K562 (cell line): ENCODE results near the gene SLCO2A1. TPM values are rescaled to one million over a fixed set of nuclear protein-coding genes. Genes with fewer than 3 reads are reported as not detected.

Experiments
- ATAC-seq: fragments of 200-7000 bp; cut with Tn5 transposase; 3 replicates; pipeline ENCODE4 v1.9.1; 2020; ENCODE audit warnings: moderate library complexity
- BruUV-seq: library from RNA; stranded (reverse); fragments of 400-500 nt; replicated peaks from 2 replicates; lab custom pipeline; 2021; lab: Mats Ljungman, UMichigan
- CTCF ChIA-PET: fragments of 300-600 bp; formaldehyde crosslinking; extraction: SDS; loops from one replicate; lab custom pipeline; 2021; ENCODE audit warnings: low intra/inter-chr PET ratio; lab: Yijun Ruan, JAX
- POLR2A ChIA-PET: fragments of 300-600, 350-650 bp; sonication (Branson Sonifier 250); formaldehyde crosslinking; extraction: SDS; loops from one replicate; lab custom pipeline; 2021; ENCODE audit warnings: antibody characterized with exemption, inconsistent platforms; lab: Yijun Ruan, JAX
- DNase-seq, 4 experiments: peaks; one replicate each; pipeline versions ENCODE4 v3.0.0 to v3.0.0-alpha.2; 2011 to 2018; ENCODE audit warnings: low spot score in 3 of 4, mixed read lengths in 3 of 4; ENCODE audit errors: extremely low read depth in 1 of 4
- FAIRE-seq: peaks from 2 replicates; lab custom pipeline; 2011; peaks lifted over from hg19 to GRCh38; lab: Jason Lieb, UNC
- H2AFZ ChIP-seq: 2 replicates; pipeline ENCODE4 v1.6.0; 2011; ENCODE audit warnings: low read depth, low read length, control low read depth, inconsistent platforms
- H3K27ac ChIP-seq: fragments of 200-600 bp; 3 replicates; pipeline ENCODE4 v1.8.0; 2011; ENCODE audit warnings: low read depth, mild to moderate bottlenecking, control low read depth, inconsistent platforms, low read length, moderate library complexity, mixed read lengths; ENCODE audit errors: extremely low read depth
- H3K27me3 ChIP-seq, 2 experiments: fragments of 300-600 bp in 1 of 2; 2 replicates in 1 of 2; 3 replicates in 1 of 2; pipeline versions ENCODE4 v1.6.0 to v1.8.0; 2011; ENCODE audit warnings: inconsistent platforms in 2 of 2, low read length in 2 of 2, mild to moderate bottlenecking in 1 of 2, mixed read lengths in 1 of 2, moderate library complexity in 1 of 2; ENCODE audit not compliant: control insufficient read depth in 2 of 2, insufficient read depth in 2 of 2
- H3K36me3 ChIP-seq: fragments of 300-600 bp; 3 replicates; pipeline ENCODE4 v1.8.0; 2011; ENCODE audit warnings: mild to moderate bottlenecking, low read length, inconsistent platforms; ENCODE audit not compliant: control insufficient read depth, insufficient read depth
- H3K4me1 ChIP-seq, 2 experiments: fragments of 200-600 bp in 1 of 2; replicated peaks in 1 of 2; 2 replicates in 1 of 2; 3 replicates in 1 of 2; pipeline versions ENCODE4 v1.5.1 to v1.8.0; 2011; ENCODE audit warnings: inconsistent platforms in 2 of 2, low read length in 2 of 2, mild to moderate bottlenecking in 1 of 2, mixed read lengths in 1 of 2, moderate library complexity in 1 of 2; ENCODE audit not compliant: control insufficient read depth in 2 of 2, insufficient read depth in 2 of 2
- H3K4me2 ChIP-seq: 2 replicates; pipeline ENCODE4 v1.6.1; 2011; ENCODE audit warnings: low read length, control low read depth, inconsistent platforms, mixed read lengths; ENCODE audit not compliant: insufficient read depth
- H3K4me3 ChIP-seq: fragments of 200-600 bp; sonication (generic), shearing (Covaris generic); 2 replicates; pipeline ENCODE4 v1.5.1; 2016; ENCODE audit warnings: control low read depth, inconsistent platforms
- H3K79me2 ChIP-seq: fragments of 200-600 bp; 3 replicates; pipeline ENCODE4 v1.8.0; 2011; ENCODE audit warnings: low read length, inconsistent platforms; ENCODE audit not compliant: control insufficient read depth, insufficient read depth
- H3K9ac ChIP-seq, 2 experiments: 2 replicates each; pipeline versions ENCODE4 v1.6.0 to v1.6.1; 2011; ENCODE audit warnings: low read depth in 2 of 2, low read length in 2 of 2, control low read depth in 1 of 2, inconsistent platforms in 1 of 2, mild to moderate bottlenecking in 1 of 2, mixed read lengths in 1 of 2; ENCODE audit not compliant: insufficient read depth in 1 of 2
- H3K9me1 ChIP-seq: one replicate; pipeline ENCODE4 v1.6.0; 2011; ENCODE audit warnings: inconsistent platforms, mild to moderate bottlenecking, low read length, moderate library complexity; ENCODE audit not compliant: control insufficient read depth, insufficient read depth
- H3K9me3 ChIP-seq: replicated peaks from 2 replicates; pipeline ENCODE4 v1.5.1; 2011; ENCODE audit warnings: low read depth, low read length, inconsistent platforms; ENCODE audit not compliant: control insufficient read depth, insufficient read depth
- H4K20me1 ChIP-seq: replicated peaks from 2 replicates; pipeline ENCODE4 v1.6.1; 2011; ENCODE audit warnings: low read length, inconsistent platforms, mixed read lengths; ENCODE audit not compliant: control insufficient read depth, insufficient read depth
- BRCA1 ChIP-seq, 2 experiments: fragments of 450-650 bp in 1 of 2; sonication (generic) in 1 of 2; formaldehyde crosslinking in 1 of 2; IDR thresholded peaks; 2 replicates each; pipeline versions ENCODE4 v1.5.0 to v1.6.1; 2017 to 2020; ENCODE audit warnings: mild to moderate bottlenecking in 1 of 2, missing genetic modification reagents in 1 of 2
- ESRRA ChIP-seq: fragments of 450-650 bp; IDR thresholded peaks from 2 replicates; pipeline ENCODE4 v1.6.1; 2014; ENCODE audit warnings: low read depth, mild to moderate bottlenecking, moderate library complexity, borderline replicate concordance
- POLR2A ChIP-seq: fragments of 450-650 bp; conservative IDR thresholded peaks from 2 replicates; pipeline ENCODE4 v1.6.1; 2016
- WGBS: fragments of 100-300 bp; shearing (Covaris generic); methylation state at CpG from one replicate; pipeline ENCODE4 v1.1.6; 2016; ENCODE audit warnings: low coverage, mixed read lengths; ENCODE audit not compliant: insufficient coverage; ENCODE audit errors: missing lambda C conversion rate; 5-methylcytosine and 5-hydroxymethylcytosine counted together
- in situ Hi-C: fragments of 300-500 bp; cut with MboI; formaldehyde crosslinking; loops from 4 replicates; pipeline ENCODE4 v1.15.0; 2018; ENCODE audit warnings: inconsistent platforms, mixed read lengths
- intact Hi-C: fragments of 100-400 bp; cut with micrococcal nuclease; formaldehyde crosslinking; loops from 2 replicates; pipeline ENCODE4 v1.14.2; 2022
- polyA plus RNA-seq, 8 experiments: library from polyadenylated mRNA; depleted of rRNA in 4 of 8; stranded (reverse) in 5 of 8; unstranded in 3 of 8; fragments of >200 nt; fragmentation: Nextera tagmentation in 2 of 8; fragmentation: Illumina TruSeq in 1 of 8; extraction: Ambion mirVana in 2 of 8; extraction: Trizol in 1 of 8; gene quantifications; 2 replicates each; pipeline versions ENCODE4 v1.2.1 to v1.2.3, GENCODE V29; 2011 to 2014; ENCODE audit warnings: inconsistent platforms in 1 of 8, missing spikeins in 1 of 8
- total RNA-seq, 7 experiments: library from RNA; depleted of rRNA in 6 of 7; stranded (reverse); fragments of >200 nt in 6 of 7; fragmentation: Illumina TruSeq in 2 of 7; extraction: Trizol in 2 of 7; gene quantifications; 2 replicates each; pipeline versions ENCODE4 v1.2.1 to v1.2.3, GENCODE V29; 2011 to 2021; ENCODE audit warnings: low replicate concordance in 1 of 7
- TF ChIP-seq, protein P1 (sequence below): fragments of 150-350 bp; conservative IDR thresholded peaks from 2 replicates; pipeline ENCODE4 v1.6.1; 2014; ENCODE audit warnings: low read length

Gene SLCO2A1
- total and polyA plus RNA-seq, 9 of the 15 experiments (the other 6 are each of a cell fraction or from before 2014, with no cell fraction given): 0.16 to 1.0 TPM; not detected in 7

GRCh38 chr3:134030379-134031347 is 938 bp upstream of the SLCO2A1 start:
- no TSS peak for BruUV-seq
- H3K9ac ChIP-seq: no peak overlapping the region

GRCh38 chr3:134029256-134029733 is 430 bp downstream of the SLCO2A1 start:
- ChIA-PET CTCF (no interaction called here), POLR2A (no interaction called here)
- FAIRE-seq (no peak), DNase-seq (no peak), ATAC-seq (no peak)
- no peak overlapping the region for H2AFZ ChIP-seq
- in situ Hi-C loops: no loop called here
- H3K4me2 ChIP-seq: no peak overlapping the region
- H3K4me1 ChIP-seq: peaks cover 0 to 5% of the 10 kb centered on the region in 2 experiments; a peak in 1 of 5 replicates
- no peaks in the 10 kb centered on the region; the same call in 1 of the 2 replicates for H4K20me1 ChIP-seq
- no peaks in the 10 kb centered on the region for H3K79me2 ChIP-seq
- peaks cover 0 to 20% of the 10 kb centered on the region in 2 experiments; a peak in 2 of 5 replicates for H3K27me3 ChIP-seq
- intact Hi-C loops: no loop called here
- no peak overlapping the region for H3K4me3 ChIP-seq
- no peaks in the 10 kb centered on the region for H3K9me1 ChIP-seq
- H3K27ac ChIP-seq: no peak overlapping the region
- WGBS: 9% methylated on average over 17 of the region's 43 CpGs
- H3K9me3 ChIP-seq: no peaks in the 10 kb centered on the region
- BruUV-seq: no TSS peak
- no peak overlapping the region for H3K9ac ChIP-seq
- H3K36me3 ChIP-seq: no peaks in the 10 kb centered on the region
- TF ChIP-seq BRCA1 (IDR thresholded peaks at IDR 0.05) (no peak), BRCA1 (CRISPR knock-in tag; IDR thresholded peaks at IDR 0.05) (no peak)
- TF ChIP-seq, protein P1, sequence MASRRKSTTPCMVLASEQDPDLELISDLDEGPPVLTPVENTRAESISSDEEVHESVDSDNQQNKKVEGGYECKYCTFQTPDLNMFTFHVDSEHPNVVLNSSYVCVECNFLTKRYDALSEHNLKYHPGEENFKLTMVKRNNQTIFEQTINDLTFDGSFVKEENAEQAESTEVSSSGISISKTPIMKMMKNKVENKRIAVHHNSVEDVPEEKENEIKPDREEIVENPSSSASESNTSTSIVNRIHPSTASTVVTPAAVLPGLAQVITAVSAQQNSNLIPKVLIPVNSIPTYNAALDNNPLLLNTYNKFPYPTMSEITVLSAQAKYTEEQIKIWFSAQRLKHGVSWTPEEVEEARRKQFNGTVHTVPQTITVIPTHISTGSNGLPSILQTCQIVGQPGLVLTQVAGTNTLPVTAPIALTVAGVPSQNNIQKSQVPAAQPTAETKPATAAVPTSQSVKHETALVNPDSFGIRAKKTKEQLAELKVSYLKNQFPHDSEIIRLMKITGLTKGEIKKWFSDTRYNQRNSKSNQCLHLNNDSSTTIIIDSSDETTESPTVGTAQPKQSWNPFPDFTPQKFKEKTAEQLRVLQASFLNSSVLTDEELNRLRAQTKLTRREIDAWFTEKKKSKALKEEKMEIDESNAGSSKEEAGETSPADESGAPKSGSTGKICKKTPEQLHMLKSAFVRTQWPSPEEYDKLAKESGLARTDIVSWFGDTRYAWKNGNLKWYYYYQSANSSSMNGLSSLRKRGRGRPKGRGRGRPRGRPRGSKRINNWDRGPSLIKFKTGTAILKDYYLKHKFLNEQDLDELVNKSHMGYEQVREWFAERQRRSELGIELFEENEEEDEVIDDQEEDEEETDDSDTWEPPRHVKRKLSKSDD: no peak

More at GRCh38 chr3:134030379-134031347, 938 bp upstream of the SLCO2A1 start:
- intact Hi-C loops: no loop called here
- peaks cover 0 to 5% of the 10 kb centered on the region in 2 experiments; a peak in 1 of 5 replicates for H3K4me1 ChIP-seq
- H3K9me1 ChIP-seq: no peaks in the 10 kb centered on the region
- H3K79me2 ChIP-seq: no peaks in the 10 kb centered on the region
- no peak overlapping the region for H3K27ac ChIP-seq
- H2AFZ ChIP-seq: no peak overlapping the region
- 3% methylated on average over 4 of the region's 16 CpGs for WGBS
- POLR2A ChIA-PET: no interaction called here
- H4K20me1 ChIP-seq: no peaks in the 10 kb centered on the region; the same call in 1 of the 2 replicates
- H3K27me3 ChIP-seq: peaks cover 0 to 23% of the 10 kb centered on the region in 2 experiments; a peak in 2 of 5 replicates
- FAIRE-seq (no peak), ATAC-seq (no peak), DNase-seq (no peak)
- H3K4me3 ChIP-seq: no peak overlapping the region
- CTCF ChIA-PET: no interaction called here
- no peak overlapping the region for H3K4me2 ChIP-seq
- no peaks in the 10 kb centered on the region for H3K36me3 ChIP-seq
- no peaks in the 10 kb centered on the region for H3K9me3 ChIP-seq
- in situ Hi-C loops: no loop called here
- TF ChIP-seq ESRRA: no peak
- no peak for TF ChIP-seq POLR2A
